Neural progenitor cell (in vitro differentiated cells): ENCODE measurements around the gene JAK3. TPM values are rescaled to one million over a fixed set of nuclear protein-coding genes. Genes with fewer than 3 reads are reported as not detected.
"Not testable (repeated sequence)": the region's sequence is repeated elsewhere in the genome, so short reads cannot be mapped to it uniquely, and the experiment has no call there.

Source experiments
- DNase-seq: peaks from one replicate; pipeline ENCODE4 v3.0.0-alpha.2; 2016; ENCODE audit warnings: low spot score
- H2AFZ ChIP-seq: fragments of 200-600 bp; sonication (generic); replicated peaks from 2 replicates; pipeline ENCODE4 v1.6.1; 2016; ENCODE audit warnings: antibody characterized with exemption
- H3F3A ChIP-seq: fragments of 200-600 bp; sonication (generic); 2 replicates; pipeline ENCODE4 v1.6.1; 2016; ENCODE audit warnings: antibody characterized with exemption, low read depth
- H3K27ac ChIP-seq: fragments of 200-600 bp; sonication (generic); 2 replicates; pipeline ENCODE4 v1.5.1; 2016; ENCODE audit warnings: mild to moderate bottlenecking
- H3K27me3 ChIP-seq: fragments of 200-600 bp; sonication (generic); 2 replicates; pipeline ENCODE4 v1.6.1; 2016; ENCODE audit warnings: mild to moderate bottlenecking, moderate library complexity
- H3K36me3 ChIP-seq: fragments of 200-600 bp; sonication (generic); 2 replicates; pipeline ENCODE4 v1.5.1; 2016
- H3K4me1 ChIP-seq: fragments of 200-600 bp; sonication (generic); 2 replicates; pipeline ENCODE4 v1.6.1; 2016; ENCODE audit warnings: mixed run types
- H3K4me2 ChIP-seq: fragments of 200-600 bp; sonication (generic); 2 replicates; pipeline ENCODE4 v1.6.1; 2016
- H3K4me3 ChIP-seq: fragments of 200-600 bp; sonication (generic); 2 replicates; pipeline ENCODE4 v1.5.1; 2016
- H3K79me2 ChIP-seq: fragments of 200-600 bp; sonication (generic); 2 replicates; pipeline ENCODE4 v1.6.1; 2016; ENCODE audit warnings: low read depth
- H3K9ac ChIP-seq: fragments of 200-600 bp; sonication (generic); 2 replicates; pipeline ENCODE4 v1.6.1; 2016
- H3K9me3 ChIP-seq: fragments of 200-600 bp; sonication (generic); 2 replicates; pipeline ENCODE4 v1.5.1; 2016; ENCODE audit warnings: low read depth
- H4K20me1 ChIP-seq: fragments of 200-600 bp; sonication (generic); 2 replicates; pipeline ENCODE4 v1.6.1; 2016; ENCODE audit warnings: low read depth
- H3K27ac Mint-ChIP-seq: 3 replicates; pipeline ENCODE4 v1.8.0; 2021; ENCODE audit warnings: mixed read lengths
- H3K27me3 Mint-ChIP-seq: 2 replicates; pipeline ENCODE4 v1.8.0; 2022; ENCODE audit warnings: low read depth, mild to moderate bottlenecking, inconsistent platforms, moderate library complexity, mixed read lengths; ENCODE audit not compliant: insufficient read depth
- H3K36me3 Mint-ChIP-seq: 3 replicates; pipeline ENCODE4 v1.8.0; 2021; ENCODE audit warnings: mixed read lengths
- H3K4me1 Mint-ChIP-seq: 3 replicates; pipeline ENCODE4 v1.8.0; 2021; ENCODE audit warnings: mixed read lengths
- H3K4me3 Mint-ChIP-seq: 3 replicates; pipeline ENCODE4 v1.8.0; 2021; ENCODE audit warnings: mild to moderate bottlenecking, moderate library complexity, mixed read lengths
- H3K9me3 Mint-ChIP-seq: 3 replicates; pipeline ENCODE4 v1.8.0; 2020; ENCODE audit warnings: mixed read lengths
- EZH2 ChIP-seq: fragments of 200-600 bp; sonication (generic); IDR thresholded peaks from 2 replicates; pipeline ENCODE4 v1.6.1; 2017; ENCODE audit warnings: antibody characterized with exemption, mild to moderate bottlenecking, moderate library complexity
- EZH2phosphoT487 ChIP-seq: fragments of 200-600 bp; sonication (generic); IDR thresholded peaks from 2 replicates; pipeline ENCODE4 v1.6.1; 2017; ENCODE audit warnings: antibody characterized with exemption
- total RNA-seq: library from RNA; depleted of rRNA; stranded (reverse); fragments of >200 nt; gene quantifications from 2 replicates; pipeline ENCODE4 v1.2.3, GENCODE V29; 2015; ENCODE audit warnings: low replicate concordance
- TF ChIP-seq, protein P1 (sequence below): fragments of 200-600 bp; sonication (generic); IDR thresholded peaks from 2 replicates; pipeline ENCODE4 v1.5.1; 2017; ENCODE audit warnings: antibody characterized with exemption, mild to moderate bottlenecking

JAK3 gene
- total RNA-seq, 1 donor from 2014 or later: 3.4 TPM

DNA sequence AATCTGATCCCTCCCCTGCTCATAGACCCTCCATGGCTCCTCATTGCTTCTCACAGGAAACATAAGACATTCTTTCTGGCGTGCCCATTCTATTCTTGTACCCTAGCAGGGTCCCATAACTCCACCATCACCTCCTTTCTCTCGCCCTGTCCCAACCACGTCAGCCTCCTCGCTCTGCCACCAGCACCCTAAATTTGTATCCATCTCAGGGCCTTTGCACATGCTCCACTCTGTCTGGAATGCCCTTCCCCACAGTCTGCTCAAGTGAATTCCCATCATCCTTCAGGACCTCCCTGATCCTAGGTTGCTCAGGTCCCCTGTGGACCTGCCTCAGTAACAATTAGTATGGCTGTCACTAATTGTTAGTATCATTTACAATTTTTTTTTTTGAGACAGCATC is 42.4 kb downstream of the JAK3 start:
- DNase-seq: no peak
- no peaks in the 10 kb centered on the region for H3K4me1 ChIP-seq
- H3K9ac ChIP-seq: no peak overlapping the region
- H3F3A ChIP-seq: no peaks in the 10 kb centered on the region
- Mint-ChIP-seq H3K9me3 (no peaks in the 10 kb centered on the region), H3K4me3 (no peak overlapping the region), H3K36me3 (no peaks in the 10 kb centered on the region), H3K27me3 (peaks cover 19% of the 10 kb centered on the region), H3K27ac (no peak overlapping the region), H3K4me1 (no peaks in the 10 kb centered on the region)
- no peaks in the 10 kb centered on the region for H3K36me3 ChIP-seq
- H3K79me2 ChIP-seq: no peaks in the 10 kb centered on the region
- H2AFZ ChIP-seq: no peak overlapping the region
- H3K27me3 ChIP-seq: no peaks in the 10 kb centered on the region
- no peak overlapping the region for H3K4me2 ChIP-seq
- H4K20me1 ChIP-seq: no peaks in the 10 kb centered on the region
- TF ChIP-seq EZH2 (no peak), EZH2phosphoT487 (no peak)
- TF ChIP-seq, protein P1, sequence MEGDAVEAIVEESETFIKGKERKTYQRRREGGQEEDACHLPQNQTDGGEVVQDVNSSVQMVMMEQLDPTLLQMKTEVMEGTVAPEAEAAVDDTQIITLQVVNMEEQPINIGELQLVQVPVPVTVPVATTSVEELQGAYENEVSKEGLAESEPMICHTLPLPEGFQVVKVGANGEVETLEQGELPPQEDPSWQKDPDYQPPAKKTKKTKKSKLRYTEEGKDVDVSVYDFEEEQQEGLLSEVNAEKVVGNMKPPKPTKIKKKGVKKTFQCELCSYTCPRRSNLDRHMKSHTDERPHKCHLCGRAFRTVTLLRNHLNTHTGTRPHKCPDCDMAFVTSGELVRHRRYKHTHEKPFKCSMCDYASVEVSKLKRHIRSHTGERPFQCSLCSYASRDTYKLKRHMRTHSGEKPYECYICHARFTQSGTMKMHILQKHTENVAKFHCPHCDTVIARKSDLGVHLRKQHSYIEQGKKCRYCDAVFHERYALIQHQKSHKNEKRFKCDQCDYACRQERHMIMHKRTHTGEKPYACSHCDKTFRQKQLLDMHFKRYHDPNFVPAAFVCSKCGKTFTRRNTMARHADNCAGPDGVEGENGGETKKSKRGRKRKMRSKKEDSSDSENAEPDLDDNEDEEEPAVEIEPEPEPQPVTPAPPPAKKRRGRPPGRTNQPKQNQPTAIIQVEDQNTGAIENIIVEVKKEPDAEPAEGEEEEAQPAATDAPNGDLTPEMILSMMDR: no peak
- H3K4me3 ChIP-seq: no peak overlapping the region
- no peak overlapping the region for H3K27ac ChIP-seq
- no peaks in the 10 kb centered on the region for H3K9me3 ChIP-seq

DNA sequence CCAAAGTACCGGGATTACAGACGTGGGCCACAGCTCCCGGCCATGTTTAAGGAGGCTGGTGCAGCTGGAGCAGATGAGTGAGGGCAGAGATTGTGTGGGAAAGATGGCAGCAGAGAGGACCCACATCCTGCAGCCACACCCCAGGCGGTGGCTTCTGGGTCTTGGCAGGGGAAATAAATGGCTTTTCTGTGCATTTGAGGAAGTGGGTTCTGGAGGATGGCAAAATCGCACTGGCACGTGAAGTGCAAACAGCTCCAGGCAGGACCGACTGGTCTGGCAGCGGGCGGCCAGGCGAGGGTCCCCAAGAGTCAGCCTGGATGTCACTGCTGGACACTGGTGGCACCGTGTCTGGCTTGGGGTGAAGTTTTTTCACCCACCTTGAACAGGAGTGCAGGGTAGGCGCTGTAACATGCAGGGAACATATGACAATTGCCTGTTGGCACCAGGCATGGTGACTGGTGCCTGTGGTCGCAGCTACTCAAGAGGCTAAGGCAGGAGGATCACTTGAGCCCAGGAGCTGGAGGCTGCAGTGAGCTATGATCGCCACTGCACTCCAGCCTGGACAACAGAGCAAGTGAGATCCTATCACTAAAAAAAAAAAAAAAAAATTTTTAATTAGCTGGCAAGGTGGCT is 44.4 kb downstream of the JAK3 start:
- Histone ChIP-seq H4K20me1 (no peaks in the 10 kb centered on the region), H3K27me3 (no peaks in the 10 kb centered on the region), H3F3A (no peaks in the 10 kb centered on the region), H3K27ac (no peak overlapping the region), H3K4me3 (no peak overlapping the region), H3K9me3 (no peaks in the 10 kb centered on the region), H3K4me2 (no peak overlapping the region), H3K79me2 (no peaks in the 10 kb centered on the region), H2AFZ (no peak overlapping the region), H3K9ac (no peak overlapping the region), H3K4me1 (no peaks in the 10 kb centered on the region), H3K36me3 (no peaks in the 10 kb centered on the region)
- Mint-ChIP-seq H3K4me3 (no peak overlapping the region), H3K27ac (no peak overlapping the region), H3K36me3 (no peaks in the 10 kb centered on the region), H3K4me1 (no peaks in the 10 kb centered on the region), H3K27me3 (peaks cover 16% of the 10 kb centered on the region), H3K9me3 (no peaks in the 10 kb centered on the region)
- TF ChIP-seq EZH2phosphoT487 (no peak), EZH2 (no peak)
- TF ChIP-seq, protein P1: no peak
- peak; percentile 1 for DNase-seq

DNA sequence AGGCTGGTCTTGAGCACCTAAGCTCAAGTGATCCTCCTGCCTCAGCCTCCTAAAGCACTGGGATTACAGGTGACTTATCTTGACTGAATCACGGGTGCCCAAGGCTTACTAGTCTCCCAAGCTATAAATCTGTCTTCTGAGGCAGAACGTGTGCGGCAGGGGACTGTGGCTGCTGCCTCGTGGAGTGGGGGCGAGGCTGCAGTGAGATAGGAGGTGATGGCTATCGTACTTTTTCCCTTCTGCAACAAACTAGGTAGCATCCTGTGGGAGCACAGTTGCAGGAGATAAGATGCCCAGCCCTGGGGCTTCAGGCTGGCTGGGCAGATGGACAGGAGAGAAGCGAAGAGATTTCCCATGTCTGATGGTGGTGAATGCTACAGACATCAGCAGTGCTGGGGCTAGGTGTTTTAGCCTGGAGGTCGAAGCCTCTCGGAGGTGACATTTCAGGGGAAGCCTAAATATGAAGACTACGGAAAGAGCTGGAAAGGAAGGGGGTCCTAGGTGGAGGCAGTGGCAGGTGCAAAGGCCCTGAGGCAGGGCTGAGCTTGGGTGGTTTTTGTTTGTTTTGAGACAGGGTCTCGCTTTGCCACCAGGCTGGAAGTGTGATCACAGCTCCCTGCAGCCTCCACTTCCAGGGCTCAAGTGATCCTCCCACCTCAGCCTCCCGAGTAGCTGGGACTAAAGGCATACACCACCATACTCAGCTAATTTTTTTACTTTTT is 45.5 kb downstream of the JAK3 start:
- no peaks in the 10 kb centered on the region for H3K9me3 ChIP-seq
- H3K79me2 ChIP-seq: no peaks in the 10 kb centered on the region
- no peaks in the 10 kb centered on the region for H4K20me1 ChIP-seq
- TF ChIP-seq EZH2: no peak
- TF ChIP-seq, protein P1: no peak
- TF ChIP-seq EZH2phosphoT487: no peak
- no peak overlapping the region for H3K4me2 ChIP-seq
- peaks cover 8% of the 10 kb centered on the region for H3K27me3 ChIP-seq
- no peak overlapping the region for H3K4me3 ChIP-seq
- H3K9ac ChIP-seq: no peak overlapping the region
- peak; percentile 0 for DNase-seq
- no peaks in the 10 kb centered on the region for H3F3A ChIP-seq
- no peak overlapping the region for H2AFZ ChIP-seq
- no peaks in the 10 kb centered on the region for H3K36me3 ChIP-seq
- no peaks in the 10 kb centered on the region for H3K36me3 Mint-ChIP-seq
- no peak overlapping the region for H3K27ac ChIP-seq
- no peaks in the 10 kb centered on the region for H3K4me1 Mint-ChIP-seq
- H3K4me1 ChIP-seq: no peaks in the 10 kb centered on the region
- no peak overlapping the region for H3K27ac Mint-ChIP-seq
- peaks cover 12% of the 10 kb centered on the region for H3K27me3 Mint-ChIP-seq
- no peak overlapping the region for H3K4me3 Mint-ChIP-seq
- H3K9me3 Mint-ChIP-seq: no peaks in the 10 kb centered on the region

DNA sequence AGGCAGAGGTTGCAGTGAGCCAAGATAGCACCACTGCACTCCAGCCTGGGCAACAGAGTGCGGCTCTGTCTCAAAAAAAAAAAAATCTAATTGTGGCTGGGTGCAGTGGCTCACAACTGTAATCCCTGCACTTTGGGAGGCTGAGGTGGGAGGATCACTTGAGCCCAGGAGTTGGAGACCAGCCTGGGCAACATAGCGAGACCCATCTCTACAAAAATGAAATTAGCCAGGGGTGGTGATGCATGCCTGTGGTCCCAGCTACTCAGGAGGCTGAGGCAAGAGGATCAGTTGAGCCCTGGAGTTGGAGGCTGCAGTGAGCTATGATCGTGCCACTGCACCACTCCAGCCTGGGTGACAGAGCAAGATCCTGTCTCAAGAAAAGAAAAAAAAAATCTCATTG is 49.2 kb downstream of the JAK3 start:
- H3F3A ChIP-seq, H2AFZ ChIP-seq, H3K36me3 ChIP-seq, H4K20me1 ChIP-seq, H3K4me2 ChIP-seq, H3K27ac ChIP-seq, H3K4me1 ChIP-seq, H3K27ac Mint-ChIP-seq, H3K9me3 Mint-ChIP-seq, H3K36me3 Mint-ChIP-seq, H3K79me2 ChIP-seq, H3K4me3 Mint-ChIP-seq, H3K9ac ChIP-seq, H3K4me3 ChIP-seq, H3K4me1 Mint-ChIP-seq, H3K9me3 ChIP-seq, DNase-seq: not testable (repeated sequence)
- H3K27me3 ChIP-seq: peaks cover 43% of the 10 kb centered on the region
- peaks cover 33% of the 10 kb centered on the region for H3K27me3 Mint-ChIP-seq
